HFF-Myc (cell line): ENCODE data around the gene GPR183.

Experiments used
- DNase-seq: peaks from one replicate; pipeline ENCODE4 v3.0.0-alpha.2; 2011; ENCODE audit warnings: low read depth; ENCODE audit errors: extremely low read depth
- H3K4me3 ChIP-seq: replicated peaks from 2 replicates; pipeline ENCODE4 v1.5.1; 2011; ENCODE audit warnings: low read depth, mild to moderate bottlenecking, control low read depth, low read length
- TF ChIP-seq, protein P1 (sequence below): IDR thresholded peaks from 2 replicates; pipeline ENCODE4 v1.5.1; 2012; ENCODE audit warnings: mild to moderate bottlenecking, low read depth, low read length, control low read depth; ENCODE audit errors: missing control alignments

Gene GPR183

DNA sequence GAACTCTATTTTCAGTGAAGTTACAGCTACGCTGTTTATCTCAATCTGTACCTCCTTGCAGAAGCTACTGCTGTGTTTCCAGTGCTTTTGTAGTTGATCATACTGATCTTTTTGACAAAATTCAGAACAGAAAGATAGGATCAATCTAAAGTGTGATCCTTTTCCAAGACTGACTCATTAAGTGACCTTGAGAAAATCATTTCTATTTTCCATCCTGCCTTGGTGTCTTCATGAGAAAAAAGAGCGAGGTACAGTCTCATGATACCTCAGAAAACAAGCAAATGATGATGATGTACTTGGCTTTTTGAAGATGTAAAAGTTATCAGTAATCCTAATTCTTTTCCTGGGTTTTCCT, 46.0 kb upstream of the GPR183 start:
- TF ChIP-seq, protein P1, sequence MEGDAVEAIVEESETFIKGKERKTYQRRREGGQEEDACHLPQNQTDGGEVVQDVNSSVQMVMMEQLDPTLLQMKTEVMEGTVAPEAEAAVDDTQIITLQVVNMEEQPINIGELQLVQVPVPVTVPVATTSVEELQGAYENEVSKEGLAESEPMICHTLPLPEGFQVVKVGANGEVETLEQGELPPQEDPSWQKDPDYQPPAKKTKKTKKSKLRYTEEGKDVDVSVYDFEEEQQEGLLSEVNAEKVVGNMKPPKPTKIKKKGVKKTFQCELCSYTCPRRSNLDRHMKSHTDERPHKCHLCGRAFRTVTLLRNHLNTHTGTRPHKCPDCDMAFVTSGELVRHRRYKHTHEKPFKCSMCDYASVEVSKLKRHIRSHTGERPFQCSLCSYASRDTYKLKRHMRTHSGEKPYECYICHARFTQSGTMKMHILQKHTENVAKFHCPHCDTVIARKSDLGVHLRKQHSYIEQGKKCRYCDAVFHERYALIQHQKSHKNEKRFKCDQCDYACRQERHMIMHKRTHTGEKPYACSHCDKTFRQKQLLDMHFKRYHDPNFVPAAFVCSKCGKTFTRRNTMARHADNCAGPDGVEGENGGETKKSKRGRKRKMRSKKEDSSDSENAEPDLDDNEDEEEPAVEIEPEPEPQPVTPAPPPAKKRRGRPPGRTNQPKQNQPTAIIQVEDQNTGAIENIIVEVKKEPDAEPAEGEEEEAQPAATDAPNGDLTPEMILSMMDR, result no peak
- DNase-seq, result no peak
- no peak overlapping the region for H3K4me3 ChIP-seq

DNA sequence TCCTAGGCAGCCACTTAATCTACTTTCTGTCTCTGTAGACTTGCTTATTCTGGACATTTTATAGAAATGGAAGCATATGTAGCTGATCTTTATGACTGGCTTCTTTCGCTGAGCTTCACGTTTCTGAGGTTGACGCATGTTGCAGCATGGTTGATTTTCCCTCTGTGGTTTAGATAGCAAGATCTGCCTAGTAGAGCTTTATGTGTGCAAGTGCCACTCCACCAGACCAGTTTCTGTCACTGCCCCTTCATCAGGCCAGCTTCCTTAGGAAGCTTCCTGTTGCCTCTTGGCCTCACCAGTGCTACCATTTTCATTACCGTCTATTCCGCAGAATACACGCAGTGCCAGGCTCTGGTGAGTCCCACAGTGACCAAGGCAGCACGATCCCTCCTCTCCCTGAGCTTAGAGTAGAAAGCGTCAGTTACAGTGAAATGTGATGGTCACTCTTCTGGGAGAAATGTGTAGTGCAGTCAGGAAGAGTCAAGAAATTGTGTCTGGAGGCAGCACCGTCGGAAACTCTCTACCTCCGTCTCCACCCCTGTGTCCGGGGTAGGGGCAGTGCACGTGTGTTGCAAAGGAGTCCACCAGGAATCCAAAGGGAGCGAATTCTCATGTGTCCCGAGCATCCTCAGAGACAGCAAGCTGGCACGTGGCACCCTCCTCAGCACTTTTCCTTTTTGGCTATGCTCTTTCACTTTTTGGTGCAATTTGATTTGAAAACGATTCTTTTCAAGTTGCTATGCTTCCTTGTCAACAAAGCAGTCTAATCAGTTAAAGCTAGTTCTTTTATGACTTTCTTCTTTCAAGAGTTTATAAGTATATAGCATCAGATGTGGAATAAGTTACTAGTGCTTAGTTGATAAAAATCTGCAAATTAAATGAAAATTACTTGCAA, 45.4 kb upstream of the GPR183 start:
- DNase-seq, result no peak
- TF ChIP-seq, protein P1, result no peak
- H3K4me3 ChIP-seq, result no peak overlapping the region

DNA sequence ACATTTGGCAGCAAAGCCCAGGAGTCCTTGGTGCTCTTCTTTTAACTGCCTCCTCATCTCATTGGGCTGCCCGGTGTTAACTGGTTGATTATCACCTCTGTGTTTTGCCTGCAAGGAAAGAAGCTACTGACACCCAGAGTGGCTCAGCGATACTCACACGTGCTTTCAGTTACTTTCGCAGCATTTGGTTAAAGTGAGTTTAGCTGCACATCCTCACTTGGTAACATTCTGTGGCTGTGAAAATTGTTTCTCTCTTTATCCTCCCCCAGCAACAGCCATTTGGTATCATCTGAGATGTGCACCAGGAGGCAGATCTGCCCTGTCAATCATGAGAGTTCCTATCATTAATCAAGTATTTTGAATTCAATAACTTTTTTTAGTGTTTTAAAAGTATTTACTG, 44.6 kb upstream of the GPR183 start:
- H3K4me3 ChIP-seq, result no peak overlapping the region
- no peak for DNase-seq
- TF ChIP-seq, protein P1, result no peak

GRCh38 chr13:99350191-99350590, 43.0 kb upstream of the GPR183 start:
- no peak for DNase-seq
- H3K4me3 ChIP-seq, result no peak overlapping the region
- TF ChIP-seq, protein P1, result no peak

DNA sequence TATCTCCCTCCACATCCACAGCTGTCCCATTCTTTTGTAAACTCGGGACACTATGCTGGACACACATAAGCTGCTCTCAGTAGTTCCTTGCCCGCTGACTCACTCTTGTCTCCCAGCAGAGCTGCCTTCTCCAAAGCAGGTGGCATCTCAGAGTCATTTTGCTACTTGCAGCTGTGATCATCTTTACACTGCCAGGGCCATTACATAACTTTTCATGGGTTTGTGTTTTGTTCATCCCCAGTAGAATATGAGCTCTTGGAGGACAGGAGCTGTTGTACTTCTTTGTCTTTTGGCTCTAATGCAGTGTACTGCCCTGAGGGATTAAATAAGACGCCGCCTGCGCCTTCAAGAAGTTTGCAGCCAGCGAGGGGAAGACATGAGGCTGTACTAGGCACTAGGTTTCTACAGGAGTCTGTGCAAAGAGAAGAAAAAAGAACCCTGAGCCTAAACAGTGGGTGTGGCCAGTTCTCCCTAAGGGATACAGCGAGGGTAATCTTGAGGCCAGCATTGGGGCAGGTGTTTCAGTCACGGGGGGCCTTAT, 40.8 kb upstream of the GPR183 start:
- H3K4me3 ChIP-seq, result no peak overlapping the region
- TF ChIP-seq, protein P1, result no peak
- DNase-seq, result no peak

DNA sequence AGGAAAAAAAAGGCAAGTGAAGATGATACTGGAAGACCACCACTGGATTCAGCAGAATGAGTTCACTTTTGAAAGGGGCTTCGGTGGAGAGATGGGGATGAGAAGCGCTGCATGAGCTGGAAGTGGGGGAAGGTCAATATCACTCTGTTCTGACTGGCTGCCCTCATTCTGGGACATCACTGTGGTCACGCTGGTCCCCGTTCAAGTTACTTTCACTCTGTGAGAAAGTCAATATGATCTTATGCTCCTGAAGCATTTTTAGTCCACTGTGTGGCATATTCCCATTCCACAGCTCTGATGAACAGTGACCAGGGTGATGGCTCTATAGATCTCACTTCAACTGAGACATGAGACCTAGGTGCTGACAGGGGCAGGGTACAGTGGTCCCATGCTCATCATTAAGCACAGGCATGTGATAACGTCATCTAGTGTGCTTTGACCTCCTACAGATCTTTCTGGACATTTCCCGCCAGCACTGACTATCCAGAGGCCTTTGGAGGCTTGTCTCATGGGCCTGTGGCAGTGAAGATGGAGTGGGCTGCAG, 40.2 kb upstream of the GPR183 start:
- no peak for DNase-seq
- no peak overlapping the region for H3K4me3 ChIP-seq
- TF ChIP-seq, protein P1, result no peak
